ENCODE data around the gene PDLIM7.

Gene PDLIM7

DNA sequence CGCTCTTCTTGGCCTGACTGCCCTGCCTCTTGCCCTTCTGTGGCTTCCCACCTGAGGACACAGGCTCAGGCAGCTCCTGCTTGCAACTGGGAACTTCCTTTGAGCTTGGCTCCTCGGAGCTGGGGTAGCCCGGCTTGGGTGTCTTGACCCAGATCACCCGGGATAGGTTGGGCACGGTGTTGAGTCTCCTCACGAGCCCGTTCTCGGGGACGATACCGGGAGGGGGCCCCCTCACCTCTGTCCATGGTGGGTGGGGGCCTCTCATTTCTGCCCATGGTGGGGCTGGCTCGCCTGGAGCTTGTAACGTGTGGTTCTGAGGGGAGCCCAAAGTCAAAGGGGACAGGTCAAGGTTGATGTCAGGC is 27.1 kb upstream of the PDLIM7 start:
- no peak for DNase-seq (ENCODE audit: low spot score)

- DNase-seq (ENCODE audit: low spot score): no peak
Measured at GRCh38 chr5:177523711-177524538, 26.5 kb upstream of the PDLIM7 start.

- DNase-seq (ENCODE audit: low spot score): no peak
Measured at GRCh38 chr5:177520916-177521513, 23.6 kb upstream of the PDLIM7 start.

DNA sequence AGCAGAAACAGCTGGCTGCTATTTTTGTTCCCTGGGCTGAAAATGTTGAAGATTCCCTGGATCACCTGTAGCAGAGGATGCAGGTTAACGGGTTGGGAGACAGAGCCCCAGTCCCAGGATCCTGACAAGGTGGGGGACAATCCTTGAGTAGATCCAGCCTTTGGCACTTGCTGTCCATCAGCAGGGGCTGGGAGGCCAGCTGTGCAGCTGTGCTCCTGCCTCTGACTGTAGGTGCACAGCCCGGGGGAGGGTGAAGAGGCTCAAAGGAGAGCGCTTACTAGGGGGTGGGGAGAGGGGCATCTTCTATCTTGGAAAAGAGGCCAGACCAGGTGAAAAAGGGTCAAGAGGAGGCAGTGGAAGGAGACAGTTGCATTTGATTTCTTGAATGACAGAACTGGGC is 22.9 kb upstream of the PDLIM7 start:
- DNase-seq (ENCODE audit: low spot score): no peak

DNA sequence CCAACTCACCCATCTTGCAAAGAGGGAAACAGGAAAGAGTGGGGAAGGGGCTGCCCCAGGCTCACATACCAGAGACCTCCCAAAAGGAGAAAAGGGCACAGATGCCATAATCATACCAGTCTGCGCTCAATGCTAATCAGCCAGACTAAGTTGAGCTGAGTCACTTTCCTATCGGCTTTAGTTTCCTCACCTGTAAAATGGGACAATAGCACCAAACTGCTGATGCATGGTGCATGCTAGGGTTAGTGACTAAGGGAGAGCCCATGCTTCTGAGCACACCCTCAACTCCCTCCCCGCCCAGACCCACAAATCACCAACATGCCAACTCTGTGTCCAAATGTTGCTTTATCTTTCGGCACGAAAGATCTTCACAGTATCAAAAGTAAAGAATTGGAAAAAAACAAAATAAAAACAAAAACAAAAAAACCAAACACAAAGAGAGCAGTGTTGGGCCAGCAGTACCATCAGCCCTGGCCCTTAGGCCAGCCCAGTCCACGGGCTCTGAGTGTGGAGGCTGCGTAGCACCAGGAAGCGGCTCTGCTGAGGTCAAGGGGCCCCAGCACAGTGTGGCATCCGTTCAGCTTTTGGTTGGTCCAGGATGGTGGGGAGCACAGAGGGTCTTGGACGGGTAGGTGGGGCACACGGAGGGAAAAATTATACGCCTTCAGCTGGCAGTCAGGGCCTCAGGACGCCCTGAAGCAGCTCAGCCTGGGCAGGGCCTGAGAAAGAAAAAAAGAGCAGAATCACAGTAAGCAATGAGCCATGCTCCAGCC is 22.2 kb upstream of the PDLIM7 start:
- DNase-seq (ENCODE audit: low spot score): no peak

DNA sequence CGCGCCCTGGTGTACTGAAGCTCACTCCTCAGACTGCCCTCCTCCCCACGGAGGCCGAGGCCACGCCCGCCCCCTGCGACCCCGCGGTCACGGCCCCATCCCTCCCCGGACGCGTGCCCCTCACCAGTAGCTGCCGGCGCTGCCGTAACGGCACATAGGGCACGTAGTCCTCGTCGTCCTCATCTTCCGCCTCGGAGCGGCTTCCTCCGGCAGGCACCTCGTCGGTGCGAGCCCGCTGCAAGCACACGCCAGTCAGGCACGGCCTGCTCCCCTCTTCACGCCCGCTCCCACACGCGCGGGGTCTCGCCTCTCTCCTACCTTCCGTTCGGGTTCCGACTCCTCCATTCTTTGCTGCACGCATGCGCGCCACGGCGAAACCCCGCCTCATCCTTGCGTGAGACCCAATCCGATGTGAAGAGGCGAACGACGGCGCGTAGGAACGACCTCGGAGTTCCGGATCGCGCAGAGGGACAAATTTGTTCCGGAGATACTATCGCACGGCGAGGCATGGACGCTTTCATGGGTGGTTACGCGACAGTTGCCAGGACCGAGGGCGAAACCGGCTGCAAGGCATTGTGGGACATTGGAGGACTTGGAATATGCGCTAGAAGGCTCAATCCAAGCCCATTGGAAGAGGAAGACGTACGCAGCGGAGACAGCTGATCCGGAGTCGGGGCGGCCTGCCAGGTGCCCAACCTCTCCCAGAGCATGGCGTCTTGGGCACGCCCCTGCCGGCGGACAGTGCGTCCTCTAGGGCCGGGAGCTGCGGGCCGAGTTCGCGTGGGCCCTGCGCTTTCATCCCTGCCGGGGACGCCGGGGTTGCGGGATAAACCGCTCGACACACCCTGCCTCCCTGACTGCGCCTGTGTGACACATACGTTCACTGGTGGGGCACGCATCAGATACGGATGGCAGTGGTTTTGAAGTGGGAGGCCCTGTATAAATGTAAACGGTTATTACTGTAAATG is 19.5 kb upstream of the PDLIM7 start, which contains the start of gene DDX41:
Gene DDX41, minus strand, starts transcription at position 361 of the 968 bp plus-strand sequence. Its CDS starts 16 bp downstream, at position 345.
- peak; percentile 97 for DNase-seq (ENCODE audit: low spot score)

DNA sequence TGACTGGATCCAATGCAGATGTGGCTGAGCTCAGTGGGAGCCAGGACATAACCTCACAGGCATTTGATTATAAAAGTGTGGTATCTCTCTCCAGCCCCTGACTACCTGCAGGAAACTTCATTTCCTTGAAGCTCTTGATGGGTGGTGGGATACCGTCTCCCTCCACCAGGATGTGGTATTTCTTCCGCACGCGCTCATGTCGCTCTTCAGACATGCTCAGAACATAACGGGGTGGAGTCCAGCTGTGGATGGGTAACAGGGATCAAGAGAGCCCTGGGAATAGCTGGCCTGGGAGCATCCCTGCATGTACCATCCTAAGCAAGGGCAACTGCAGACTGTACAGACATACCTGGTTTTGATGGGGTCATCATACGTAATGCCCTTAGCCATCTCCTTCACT is 18.2 kb upstream of the PDLIM7 start:
- DNase-seq (ENCODE audit: low spot score): no peak

- DNase-seq (ENCODE audit: low spot score): no peak
Measured at GRCh38 chr5:177514541-177514940, 17.1 kb upstream of the PDLIM7 start.

- DNase-seq (ENCODE audit: low spot score): no peak
Measured at GRCh38 chr5:177513500-177513899, 16.1 kb upstream of the PDLIM7 start.

- DNase-seq (ENCODE audit: low spot score): no peak
Measured at GRCh38 chr5:177512736-177513380, 15.5 kb upstream of the PDLIM7 start.

- no peak for DNase-seq (ENCODE audit: low spot score)
Measured at GRCh38 chr5:177511796-177512675, 14.6 kb upstream of the PDLIM7 start.

GRCh38 chr5:177511181-177511580 is 13.8 kb upstream of the PDLIM7 start:
- DNase-seq (ENCODE audit: low spot score): no peak

DNA sequence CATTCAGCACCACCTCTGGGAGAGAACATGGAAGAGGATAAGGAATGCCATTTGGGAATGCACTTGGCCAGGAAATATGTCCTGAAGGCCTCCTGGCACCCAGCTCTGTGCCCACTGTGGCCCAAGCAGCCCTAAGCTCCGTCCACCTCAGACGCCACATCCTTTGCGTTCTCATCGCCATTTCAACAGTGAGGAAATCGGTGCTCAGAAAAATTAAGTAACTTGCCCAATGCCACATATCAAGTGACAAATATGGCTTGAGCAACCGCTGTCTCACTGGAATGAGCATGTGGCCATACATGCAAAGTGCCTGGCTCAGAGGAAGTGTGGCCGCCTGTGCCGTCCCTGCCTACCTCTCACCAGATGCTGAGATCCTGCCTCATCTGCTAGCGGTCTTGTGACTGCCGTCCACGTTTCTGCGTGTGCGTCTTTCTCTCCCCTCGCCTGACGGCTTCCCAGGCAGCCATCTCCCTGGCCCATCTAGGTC is 13.2 kb upstream of the PDLIM7 start:
- no peak for DNase-seq (ENCODE audit: low spot score)

GRCh38 chr5:177509991-177510566 is 12.7 kb upstream of the PDLIM7 start:
- no peak for DNase-seq (ENCODE audit: low spot score)

DNA sequence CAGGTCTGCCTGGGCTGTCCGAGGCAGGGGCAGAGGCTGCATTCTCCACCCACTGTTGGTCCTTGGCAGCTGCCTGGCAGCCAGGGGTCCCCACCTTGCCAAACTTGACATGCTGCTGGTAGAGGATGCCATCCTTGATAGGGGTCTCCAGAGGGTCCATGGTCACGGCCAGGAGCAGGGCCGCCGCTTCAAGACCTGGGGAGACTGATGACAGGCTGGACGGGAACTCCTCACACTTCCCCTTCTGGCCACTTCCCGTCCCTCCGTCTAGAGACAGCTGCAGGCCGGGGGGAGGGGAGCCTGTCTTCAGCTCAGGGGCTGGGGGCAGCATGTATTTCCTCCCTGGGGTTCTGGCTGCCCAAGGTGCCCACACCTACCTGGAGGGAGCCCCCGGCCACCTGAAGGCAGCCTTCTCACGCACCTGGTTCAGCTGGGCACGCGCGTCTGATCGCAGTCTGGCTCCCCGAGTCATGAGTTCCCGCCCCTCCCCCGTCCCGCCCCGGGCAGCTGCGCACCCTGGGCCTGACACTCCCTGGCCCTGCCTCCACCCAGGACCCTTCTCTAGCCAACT is 12.1 kb upstream of the PDLIM7 start, which contains the start of gene DOK3:
Gene DOK3, minus strand, starts transcription at position 446 of the 571 bp plus-strand sequence. Its CDS starts 286 bp downstream, at position 160.
- no peak for DNase-seq (ENCODE audit: low spot score)

DNA sequence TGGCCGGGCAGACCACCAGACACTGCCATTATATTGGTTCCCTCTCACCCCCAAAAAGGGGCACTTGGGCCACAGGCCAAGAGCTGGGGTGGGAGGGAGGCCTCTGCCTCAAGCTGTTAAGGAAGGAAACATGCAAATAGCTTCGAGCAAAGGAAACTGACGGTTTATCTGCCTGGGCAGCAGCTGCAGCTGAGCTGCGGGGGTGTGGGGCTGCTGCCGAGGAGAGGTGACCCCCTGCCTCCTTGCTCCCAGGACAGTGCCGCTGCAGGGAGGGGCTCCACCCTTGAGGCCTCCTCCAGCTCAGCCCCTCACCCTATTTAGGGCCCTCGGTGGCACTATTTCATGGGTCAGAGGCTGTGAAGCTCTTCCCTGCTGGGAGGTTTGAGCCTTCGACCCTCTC is 11.4 kb upstream of the PDLIM7 start:
- no peak for DNase-seq (ENCODE audit: low spot score)

DNA sequence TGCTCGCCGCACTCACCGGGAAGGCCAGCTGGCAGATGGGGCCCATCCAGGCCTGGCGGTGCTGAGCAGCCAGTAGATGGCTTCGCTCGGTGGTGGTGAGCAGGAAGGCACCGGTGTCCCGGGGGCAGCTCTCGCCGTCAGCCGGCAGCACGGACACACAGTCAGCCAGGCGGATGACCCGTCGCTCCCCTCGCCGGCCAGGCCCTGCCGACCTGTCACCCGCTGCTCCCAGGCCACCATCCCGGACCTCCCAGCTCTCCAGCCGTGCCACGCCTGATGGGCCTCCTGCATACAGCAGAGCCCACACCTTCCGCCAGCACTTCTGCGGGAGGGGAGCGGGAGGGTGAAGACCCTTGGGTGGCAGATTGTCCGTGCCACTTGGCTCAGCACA is 10.8 kb upstream of the PDLIM7 start:
- DNase-seq (ENCODE audit: low spot score): no peak

DNA sequence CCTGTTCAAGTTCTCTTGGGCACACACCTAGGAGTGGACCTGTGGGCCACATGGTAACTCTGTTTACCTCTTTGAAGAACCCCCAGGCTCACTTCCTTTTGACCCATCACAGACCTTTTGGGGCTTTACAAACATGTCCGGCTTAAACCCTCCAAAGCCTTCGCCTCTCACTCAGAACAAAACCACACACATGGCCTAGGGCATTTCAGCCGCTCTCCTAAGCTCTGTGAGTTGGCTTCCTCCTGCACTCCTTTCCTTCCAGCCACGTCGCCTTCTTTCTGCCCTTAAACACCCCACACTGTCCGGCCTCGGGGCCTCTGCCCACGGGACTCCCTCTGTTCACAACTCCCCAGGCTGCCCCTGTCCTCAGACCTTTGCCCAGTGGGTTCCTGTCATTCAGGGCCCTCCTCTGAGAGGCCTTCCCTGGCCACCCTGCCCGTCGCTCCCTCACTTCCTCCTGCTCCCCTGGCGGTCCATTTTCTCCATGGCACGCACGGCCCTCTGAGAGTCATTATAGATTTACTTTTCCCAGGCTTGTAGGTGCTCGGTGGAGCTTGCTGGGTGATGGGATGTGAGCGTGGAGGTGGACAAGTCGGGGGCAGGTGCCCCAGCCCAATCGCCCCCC is 10.3 kb upstream of the PDLIM7 start:
- DNase-seq (ENCODE audit: low spot score): no peak

GRCh38 chr5:177507165-177507564 is 9.8 kb upstream of the PDLIM7 start:
- no peak for DNase-seq (ENCODE audit: low spot score)
